NCI-H2081 treated with DMSO at 0.1 percent for 48 hours (cell line): ENCODE measurements around the gene NKX1-1.

Source experiments
- DNase-seq: peaks from one replicate; lab custom pipeline; 2025; lab: John Stamatoyannopoulos, UW

NKX1-1 gene

GRCh38 chr4:1385373-1386340 is 20.6 kb downstream of the NKX1-1 start:
- no peak for DNase-seq

- no peak for DNase-seq
These were observed 21.4 kb downstream of the NKX1-1 start for GRCh38 chr4:1384675-1385372.

DNA sequence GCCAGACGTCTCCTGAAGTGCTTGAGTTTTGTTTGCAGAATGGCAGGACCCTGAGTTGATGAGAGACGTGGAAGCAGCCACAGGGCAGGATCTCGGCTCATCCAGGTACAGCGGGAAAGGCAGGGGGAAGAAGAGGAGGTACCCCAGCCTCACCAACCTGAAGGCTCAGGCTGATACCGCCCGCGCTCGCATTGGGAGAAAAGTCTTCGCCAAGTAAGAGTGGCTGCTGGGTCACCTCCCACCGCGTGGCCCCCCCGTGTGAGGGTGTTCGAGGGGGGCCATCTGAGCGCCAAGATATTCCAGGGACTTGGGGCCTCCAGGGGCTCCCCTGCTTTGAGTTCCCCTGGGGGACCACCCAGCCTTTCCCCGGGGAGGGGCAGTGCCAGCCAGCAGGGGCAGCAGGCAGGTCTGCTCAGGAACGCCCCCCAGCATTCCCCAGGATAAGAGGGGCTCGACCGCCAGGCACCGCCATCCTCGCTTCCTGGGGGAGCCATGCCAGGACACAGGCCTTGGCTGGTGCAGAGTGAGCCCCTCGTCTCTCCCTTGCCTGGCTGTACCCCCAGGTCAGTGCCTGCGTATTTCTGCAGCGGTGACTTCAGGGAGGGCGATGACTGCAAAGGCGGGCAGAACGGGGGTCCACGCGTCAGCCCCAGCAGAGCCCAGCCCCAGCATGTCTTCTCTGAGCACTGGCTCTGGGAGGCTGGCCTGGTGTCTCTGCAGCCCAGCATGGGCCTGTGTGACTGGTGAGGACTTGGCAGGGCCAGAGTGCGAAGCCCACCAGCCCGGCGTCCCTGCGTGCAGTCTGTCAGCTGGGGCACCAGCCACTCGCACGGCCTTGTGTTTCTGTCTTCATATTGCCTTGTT is 22.3 kb downstream of the NKX1-1 start:
- no peak for DNase-seq

- DNase-seq = no peak
These were observed 23.2 kb downstream of the NKX1-1 start for GRCh38 chr4:1382776-1383727.

DNA sequence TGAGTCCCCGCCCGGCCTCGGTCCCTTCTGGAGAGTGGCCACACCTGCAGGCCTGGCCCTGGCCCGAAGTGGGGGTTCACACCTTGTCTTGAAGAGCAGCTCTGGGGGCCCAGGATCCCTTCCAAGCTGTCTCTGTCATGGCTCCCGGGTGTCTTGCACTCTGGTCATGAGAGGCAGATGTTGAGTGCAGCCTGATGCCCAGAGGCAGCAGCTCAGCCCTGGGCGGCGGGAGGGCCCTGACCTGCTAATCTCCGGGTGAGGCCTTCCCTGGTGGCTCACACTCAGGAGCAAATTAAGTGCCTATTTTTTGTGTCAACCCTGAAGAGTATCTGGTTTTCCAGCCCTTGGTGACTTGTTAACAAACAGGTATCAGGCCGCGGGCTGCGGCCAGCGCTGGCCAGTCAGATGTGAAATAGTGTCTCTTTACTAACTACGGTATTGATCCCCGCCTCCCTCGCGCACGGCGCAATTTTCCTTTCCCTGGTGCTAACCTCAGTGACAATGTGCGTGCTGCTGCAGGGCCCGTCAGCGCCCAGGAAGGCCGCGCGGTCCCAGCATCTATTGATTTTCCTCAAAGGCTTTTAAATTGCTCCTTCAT is 24.2 kb downstream of the NKX1-1 start:
- DNase-seq = no peak

- no peak for DNase-seq
These were observed 25.0 kb downstream of the NKX1-1 start for GRCh38 chr4:1381181-1381621.

DNA sequence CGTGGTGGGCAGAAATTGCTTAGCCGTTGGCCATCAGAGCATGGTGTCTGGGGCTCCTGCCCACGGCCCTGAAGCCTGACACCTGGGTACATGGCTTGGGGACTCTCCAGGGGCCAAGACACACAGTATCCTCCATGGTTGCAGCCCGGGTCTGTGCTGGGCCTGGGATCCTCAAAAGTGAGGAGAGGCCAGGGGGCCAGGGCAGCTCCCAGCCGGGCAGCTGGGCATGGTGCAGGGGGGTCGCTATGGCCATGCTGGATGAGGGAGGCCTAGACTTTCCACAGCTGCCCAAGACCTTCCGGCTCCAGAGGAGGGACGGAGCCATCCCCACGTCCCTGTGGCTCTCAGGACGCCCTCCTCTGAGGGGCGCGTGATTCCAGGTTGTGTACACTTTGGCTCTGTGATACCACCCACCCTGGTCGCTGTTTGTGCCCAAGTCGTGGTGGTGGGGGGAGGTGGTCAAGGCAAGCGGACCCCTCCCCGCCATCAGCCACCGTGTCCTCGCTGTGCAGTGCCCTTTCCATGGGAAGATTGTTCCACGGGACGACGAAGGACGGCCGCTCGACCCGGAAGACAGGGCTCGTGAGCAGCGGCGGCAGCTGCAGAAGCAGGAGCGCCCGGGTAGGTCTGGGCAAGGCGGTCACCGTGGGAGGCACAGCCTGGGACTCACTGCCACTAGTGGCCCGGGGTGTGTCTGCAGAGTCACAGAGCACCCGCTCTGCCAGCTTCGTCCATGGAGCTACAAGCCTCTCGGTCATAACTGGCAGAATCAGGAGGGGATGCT is 25.7 kb downstream of the NKX1-1 start:
- no peak for DNase-seq

DNA sequence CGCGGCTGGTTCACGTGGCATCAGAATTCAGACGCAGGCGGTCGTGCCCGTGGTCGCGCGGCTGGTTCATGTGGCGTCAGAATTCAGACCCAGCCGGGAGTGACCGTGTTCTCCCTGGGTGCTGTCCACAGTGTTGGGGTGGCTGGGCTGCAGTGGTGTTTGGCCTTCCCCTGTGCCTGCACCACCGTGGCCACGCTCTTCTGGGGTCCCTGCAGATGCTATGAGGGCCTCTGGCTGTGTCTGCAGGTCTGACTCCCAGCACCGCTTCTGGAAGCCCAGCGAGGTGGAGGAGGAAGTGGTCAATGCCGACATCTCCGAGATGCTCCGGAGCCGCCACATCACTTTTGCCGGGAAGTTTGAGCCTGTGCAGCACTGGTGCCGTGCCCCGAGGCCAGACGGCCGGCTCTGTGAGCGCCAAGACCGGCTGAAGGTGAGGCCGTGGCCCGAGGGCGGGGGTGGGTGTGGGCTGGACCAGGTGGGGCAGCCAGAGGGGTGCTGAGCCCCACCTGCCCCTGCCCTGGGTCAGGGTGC is 26.4 kb downstream of the NKX1-1 start:
- DNase-seq = no peak

GRCh38 chr4:1379351-1379781 is 26.9 kb downstream of the NKX1-1 start:
- no peak for DNase-seq

GRCh38 chr4:1378559-1379231 is 27.5 kb downstream of the NKX1-1 start:
- DNase-seq = no peak

DNA sequence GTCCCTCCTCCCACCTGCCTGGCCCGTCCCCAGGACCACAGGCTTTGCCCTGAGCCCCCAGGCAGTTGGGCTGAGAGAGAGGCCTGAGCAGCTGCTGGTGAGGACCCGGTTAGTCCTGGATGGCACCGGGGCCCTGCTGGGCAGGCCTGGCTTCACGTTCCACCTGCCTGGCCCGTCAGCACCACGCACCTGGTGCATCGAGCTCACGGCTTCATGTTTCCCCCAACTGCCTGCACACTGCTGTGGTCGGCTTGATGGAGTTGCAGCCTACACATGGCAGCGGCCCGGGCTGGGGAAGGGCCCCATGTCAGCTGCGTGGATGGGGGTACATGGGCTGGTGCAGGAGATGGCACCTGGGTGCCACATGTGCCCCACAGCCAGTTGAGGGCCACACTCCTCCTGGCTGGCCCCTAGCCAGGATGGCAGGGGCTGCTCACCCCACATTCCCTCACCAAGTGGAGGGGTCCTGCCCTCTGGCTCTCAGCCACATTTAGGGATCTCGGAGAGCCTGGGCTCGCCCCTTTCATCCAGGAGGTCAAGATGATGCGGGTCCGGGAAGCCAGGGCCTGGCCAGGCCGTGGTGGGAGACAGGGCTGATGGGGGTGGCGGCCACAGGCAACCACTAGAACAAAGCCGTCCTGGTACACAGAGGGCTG is 28.5 kb downstream of the NKX1-1 start:
- DNase-seq = no peak

- no peak for DNase-seq
These were observed 29.2 kb downstream of the NKX1-1 start for GRCh38 chr4:1376841-1377605.

GRCh38 chr4:1376391-1376840 is 29.8 kb downstream of the NKX1-1 start:
- DNase-seq = no peak

DNA sequence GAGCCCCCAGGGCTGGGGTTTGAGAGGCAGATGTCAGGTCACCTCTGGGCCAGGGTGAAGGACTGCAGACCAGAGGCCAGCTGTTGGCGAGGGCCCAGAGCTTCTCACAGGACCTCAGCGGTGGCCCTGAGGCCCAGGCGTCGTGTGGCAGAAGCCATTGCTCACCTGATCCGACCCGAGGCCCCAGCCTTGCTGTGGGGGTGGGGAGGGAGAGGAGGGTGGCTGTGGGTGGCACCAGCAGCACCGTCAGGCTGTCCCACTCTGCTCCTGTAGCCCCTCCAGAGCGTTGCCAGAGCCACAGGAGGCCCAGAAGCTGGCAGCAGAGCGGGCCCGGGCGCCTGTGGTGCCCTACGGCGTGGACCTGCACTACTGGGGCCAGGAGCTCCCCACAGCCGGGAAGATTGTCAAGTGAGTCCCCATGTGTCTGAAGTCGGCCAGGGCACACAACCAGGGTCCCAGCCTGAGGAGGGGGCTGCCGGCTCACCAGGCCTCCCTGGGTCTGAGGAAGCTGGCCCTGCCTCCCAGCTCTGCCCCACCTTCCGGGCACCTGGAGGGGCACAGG is 30.4 kb downstream of the NKX1-1 start:
- DNase-seq = no peak

- DNase-seq = no peak
These were observed 31.1 kb downstream of the NKX1-1 start for GRCh38 chr4:1375051-1375721.

DNA sequence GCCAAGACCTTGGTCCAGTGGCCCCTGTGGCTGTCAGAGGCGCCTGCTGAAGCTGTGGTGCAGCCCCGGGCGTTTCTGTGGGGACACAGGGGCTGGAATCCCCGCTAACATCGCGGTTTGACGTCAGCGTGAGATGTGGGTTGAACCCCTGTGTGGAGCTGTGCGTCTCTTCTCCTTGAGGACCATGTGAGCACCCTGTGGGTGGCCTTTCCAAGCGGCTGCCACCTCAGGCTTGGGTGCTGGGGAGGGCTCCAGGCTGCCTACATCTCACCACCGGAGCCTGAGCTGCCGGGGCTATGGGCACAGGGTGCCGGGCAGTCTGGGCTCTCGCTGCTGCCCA is 31.6 kb downstream of the NKX1-1 start:
- DNase-seq = no peak
